Mesenteric fat pad (tissue), 1 donor: ENCODE data around the gene FILIP1. TPM values are rescaled to one million over a fixed set of nuclear protein-coding genes. Genes with fewer than 3 reads are reported as not detected.

ENCODE experiments used
- DNase-seq: peaks from one replicate; pipeline ENCODE4 v3.0.0-alpha.2; 2020; ENCODE audit warnings: low spot score
- total RNA-seq: library from RNA; stranded (reverse); fragmentation: NEBNext Ultra II Directional; extraction: Animal tissue kit (Norgen Biotek cat#: 25700); gene quantifications from one replicate; pipeline ENCODE4 v1.2.1, GENCODE V29; 2021
- donor health status: DM: yes; HTN: yes; CAD: no.

Gene FILIP1
- total RNA-seq, 1 donor from 2014 or later = 8.1 TPM

- DNase-seq = no peak
Observed at GRCh38 chr6:75300531-75300855, 193.1 kb downstream of the FILIP1 start.

DNA sequence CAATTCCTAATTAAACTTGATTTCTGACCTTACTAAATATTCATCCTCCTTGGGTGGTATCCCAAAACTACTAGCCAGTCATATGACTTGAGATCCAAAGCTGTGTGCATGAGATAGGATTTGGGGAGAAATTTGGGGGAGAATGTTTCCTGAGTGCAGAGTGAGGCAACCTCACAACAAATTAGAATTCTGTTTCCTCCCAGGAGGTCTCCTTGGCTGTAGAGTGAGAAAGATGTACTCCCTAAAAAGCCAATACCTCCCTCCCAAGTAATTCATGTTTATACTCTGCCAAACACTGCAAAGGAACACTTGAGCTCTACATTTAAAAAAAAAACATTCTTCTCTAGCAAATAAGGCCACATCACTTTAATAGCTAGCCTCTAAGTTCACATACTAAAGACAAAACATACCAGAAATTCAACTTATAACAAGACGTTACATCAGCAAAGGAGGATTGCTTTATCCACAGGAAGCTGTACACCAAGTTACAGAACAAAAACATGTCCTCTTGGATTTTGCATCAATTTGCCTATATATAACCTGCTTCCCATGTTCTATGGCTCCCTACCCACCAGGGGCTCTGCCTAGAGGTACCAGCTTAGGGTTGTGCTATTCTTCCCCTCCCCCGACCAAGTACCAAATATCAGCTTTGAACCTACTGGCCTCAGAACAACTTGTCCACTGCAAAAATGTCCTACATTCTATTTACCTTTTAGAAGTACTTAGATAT is 193.6 kb downstream of the FILIP1 start:
- no peak for DNase-seq

DNA sequence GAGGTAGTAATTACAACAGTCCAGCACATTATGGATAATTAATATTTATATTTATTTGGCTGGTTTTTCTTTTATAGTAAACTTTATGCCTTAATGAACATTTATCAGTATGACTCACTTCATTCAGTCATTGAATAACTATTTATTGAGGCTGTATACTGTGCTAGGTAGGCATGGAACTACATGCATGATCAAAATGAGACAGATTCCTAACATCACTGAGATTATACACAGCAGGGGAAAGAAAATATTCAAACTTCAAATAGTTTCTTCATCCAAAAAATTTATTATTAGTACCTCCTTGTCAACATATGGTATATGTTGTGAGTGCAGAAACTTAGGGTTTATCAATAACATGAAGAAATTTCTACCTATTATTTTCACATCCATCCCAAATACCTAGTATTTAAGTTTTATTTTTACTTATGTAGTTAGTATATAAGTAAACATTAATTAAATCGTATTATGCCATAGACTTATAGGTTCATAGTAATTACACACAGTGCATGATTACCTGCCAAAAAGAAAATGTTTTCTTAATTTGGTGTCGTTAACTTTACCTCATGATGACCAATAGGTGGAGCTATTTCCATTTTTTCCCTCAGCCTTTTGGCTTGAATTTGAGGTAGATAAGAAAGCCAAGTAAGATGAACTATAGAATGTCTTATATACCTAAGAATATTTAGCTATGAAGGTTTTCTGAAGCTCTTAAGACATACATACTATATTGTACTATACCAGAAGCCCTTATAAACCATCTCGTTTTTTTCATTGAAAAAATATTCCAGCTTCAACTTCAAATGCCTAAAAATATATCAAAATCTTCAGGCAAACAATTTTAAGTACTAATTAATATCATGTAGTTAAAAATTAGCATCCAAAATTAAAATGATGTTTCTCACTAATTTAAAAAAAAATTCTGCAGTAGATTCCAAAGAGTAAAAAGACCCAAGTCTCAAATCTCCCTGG is 196.5 kb downstream of the FILIP1 start:
- DNase-seq = no peak

GRCh38 chr6:75292555-75292954 is 201.0 kb downstream of the FILIP1 start:
- DNase-seq = no peak

DNA sequence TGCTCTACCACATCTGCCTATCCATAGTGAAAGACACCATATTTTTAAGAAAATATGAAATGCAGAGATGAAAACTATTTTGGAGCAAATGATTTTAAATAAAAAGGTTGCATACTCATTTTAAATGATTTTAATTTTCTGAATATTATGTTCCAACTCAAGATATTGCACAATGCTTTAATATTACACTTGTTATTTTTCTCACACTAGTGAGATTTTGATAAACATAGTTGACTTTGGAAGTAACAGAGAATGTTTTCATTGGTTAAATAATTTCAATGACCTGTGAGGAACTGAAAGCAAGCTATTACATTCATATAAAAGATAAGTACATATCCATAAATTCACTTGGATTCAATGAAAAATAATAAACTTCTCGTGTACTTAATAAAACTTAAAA is 201.9 kb downstream of the FILIP1 start:
- DNase-seq = no peak

GRCh38 chr6:75291331-75291730 is 202.3 kb downstream of the FILIP1 start:
- DNase-seq = no peak

DNA sequence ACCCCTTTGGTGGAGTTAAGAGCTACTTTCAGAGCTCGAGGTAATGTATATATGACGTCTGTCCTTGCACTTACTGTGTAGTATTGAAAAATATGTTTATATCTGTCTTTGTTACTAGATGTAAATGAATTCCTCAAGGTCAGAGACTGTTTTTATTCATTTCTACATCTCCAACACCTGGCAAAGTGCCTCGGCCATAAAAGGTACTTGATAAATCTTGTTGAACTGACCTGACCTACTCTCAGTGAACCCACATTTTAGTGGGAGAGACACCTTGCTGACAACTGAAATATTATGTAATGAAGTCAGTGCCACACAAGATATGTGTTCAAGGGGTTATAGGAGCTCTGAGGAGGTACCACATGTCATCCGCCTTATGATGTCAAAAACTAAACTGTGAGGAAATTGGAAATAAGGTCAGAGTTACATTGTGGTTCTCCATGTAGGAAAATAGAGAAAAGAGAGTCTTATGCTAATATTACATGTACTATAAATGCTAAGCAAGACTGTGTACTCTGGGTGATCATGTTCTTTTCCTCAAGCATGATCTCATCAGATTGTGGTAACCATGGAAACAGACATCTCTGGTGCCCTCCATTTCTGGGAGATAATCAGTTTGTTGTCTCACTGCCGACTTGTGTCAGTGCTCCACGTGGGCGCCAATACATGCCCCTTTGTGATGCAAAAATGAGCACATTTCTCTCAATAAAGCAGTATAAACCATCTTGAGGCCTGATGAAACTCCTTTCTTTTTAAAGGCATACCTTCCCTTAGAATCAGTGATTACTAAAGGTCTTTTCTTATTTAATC is 203.3 kb downstream of the FILIP1 start:
- no peak for DNase-seq

GRCh38 chr6:75288023-75288422 is 205.6 kb downstream of the FILIP1 start:
- DNase-seq = no peak

DNA sequence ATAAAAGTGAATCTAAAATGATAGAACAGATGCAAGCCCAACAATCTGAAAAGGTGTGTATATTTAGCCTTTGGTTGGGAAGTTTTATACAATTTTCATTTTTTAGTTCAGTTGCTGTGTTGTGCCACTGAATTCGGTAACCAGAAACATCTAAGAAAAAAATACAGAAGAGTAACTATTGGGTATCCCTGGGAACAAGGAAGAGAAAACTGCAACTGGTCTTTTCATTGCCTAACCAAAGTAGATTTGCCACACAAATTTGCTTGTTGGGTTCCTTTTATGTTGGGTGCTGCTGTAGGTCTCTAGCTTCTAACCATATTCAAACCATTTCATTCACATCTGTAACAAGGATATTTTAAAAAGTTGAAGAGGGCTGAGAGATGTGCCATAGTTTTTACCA is 206.2 kb downstream of the FILIP1 start:
- no peak for DNase-seq

DNA sequence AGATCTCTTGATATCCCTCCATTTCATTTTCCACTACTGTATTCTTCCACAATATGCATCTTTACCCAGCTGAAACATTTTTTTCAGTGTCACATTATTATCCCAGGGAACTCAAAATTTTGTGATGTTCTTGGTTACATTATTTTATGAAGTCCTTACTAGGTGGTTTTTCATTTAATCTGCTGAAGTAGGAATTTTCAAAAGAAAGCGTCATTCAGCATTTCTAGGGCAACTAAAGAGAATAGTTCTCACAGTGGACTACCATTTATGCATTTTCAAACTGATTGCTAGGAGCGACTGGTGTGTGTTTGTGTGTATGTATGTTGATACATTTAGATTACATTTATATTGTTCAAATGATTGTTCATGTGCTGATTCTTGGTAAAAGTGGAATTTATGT is 206.6 kb downstream of the FILIP1 start:
- DNase-seq = no peak

GRCh38 chr6:75285283-75285639 is 208.3 kb downstream of the FILIP1 start:
- DNase-seq = no peak

GRCh38 chr6:75284632-75285282 is 208.8 kb downstream of the FILIP1 start, which contains the start of gene TMEM30A:
Gene TMEM30A, minus strand, starts transcription at chr6:75284792. Its CDS starts 154 bp downstream, at chr6:75284638.
- DNase-seq = peak; percentile 98

GRCh38 chr6:75283907-75284631 is 209.5 kb downstream of the FILIP1 start:
- no peak for DNase-seq

DNA sequence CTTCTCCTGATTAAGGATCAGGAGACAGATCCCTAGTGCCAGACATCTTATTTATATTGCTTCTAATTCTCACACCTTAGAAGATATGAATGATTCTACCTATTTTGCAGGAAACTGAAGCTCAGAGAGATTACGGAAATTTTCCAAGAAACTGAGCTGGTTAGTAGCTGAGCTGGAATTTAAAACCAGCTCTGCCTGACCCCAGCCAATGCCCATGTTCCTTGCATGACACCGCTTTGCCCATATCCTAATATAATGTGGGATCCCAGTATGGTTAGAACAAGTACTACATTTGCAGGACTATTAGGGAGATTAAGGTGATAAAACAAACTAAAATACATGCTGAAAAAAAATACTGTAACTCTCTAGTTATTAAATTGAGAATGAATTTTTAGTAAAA is 210.9 kb downstream of the FILIP1 start:
- DNase-seq = no peak

- DNase-seq = no peak
Observed at GRCh38 chr6:75281653-75282052, 211.9 kb downstream of the FILIP1 start.

GRCh38 chr6:75280131-75280855 is 213.3 kb downstream of the FILIP1 start:
- no peak for DNase-seq

GRCh38 chr6:75279418-75279817 is 214.2 kb downstream of the FILIP1 start:
- DNase-seq = no peak

GRCh38 chr6:75278474-75279077 is 215.0 kb downstream of the FILIP1 start:
- no peak for DNase-seq

GRCh38 chr6:75275067-75275466 is 218.5 kb downstream of the FILIP1 start:
- DNase-seq = no peak
